Measurements from ENCODE around the gene CDK2AP2. TPM values are rescaled to one million over a fixed set of nuclear protein-coding genes. Genes with fewer than 3 reads are reported as not detected.
"Not testable (repeated sequence)": the region's sequence is repeated elsewhere in the genome, so short reads cannot be mapped to it uniquely, and the experiment has no call there.

The CDK2AP2 gene, protein sequence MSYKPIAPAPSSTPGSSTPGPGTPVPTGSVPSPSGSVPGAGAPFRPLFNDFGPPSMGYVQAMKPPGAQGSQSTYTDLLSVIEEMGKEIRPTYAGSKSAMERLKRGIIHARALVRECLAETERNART
- 10 to 100 TPM; 32.0 to 55.2 (median 38.1) TPM for total RNA-seq

- no CpG with 5 or more reads among the region's 57 CpGs for WGBS, 2 donors
- TF ChIP-seq POLR2A (IDR thresholded peaks at IDR 0.05) (peak in 3 of 4 donors; percentile 83 to 97 (median 95)), CTCF (IDR thresholded peaks at IDR 0.05) (peak in 2 of 6 experiments; percentile 9 to 23)
- peaks cover 32 to 57% (median 47%) of the 10 kb centered on the region in 3 donors for H3K4me1 ChIP-seq
Observed at GRCh38 chr11:67507864-67508485, at the start of gene CDK2AP2. Gene CDK2AP2, minus strand, starts transcription at chr11:67508162. Its CDS starts 80 bp downstream, at chr11:67508082.

GRCh38 chr11:67556244-67556643, 48.3 kb upstream of the CDK2AP2 start:
- Histone ChIP-seq H3K9me3 (peaks cover 0 to 5% (median 0%) of the 10 kb centered on the region in 3 donors), H3K4me1 (peaks cover 0 to 8% (median 0%) of the 10 kb centered on the region in 3 donors), H3K36me3 (no peaks in the 10 kb centered on the region), H3K27ac (no peak overlapping the region), H3K27me3 (peaks cover 0 to 14% (median 0%) of the 10 kb centered on the region in 4 donors), H3K4me3 (no peak overlapping the region)
- intact Hi-C loops (cut with DNase I) = no loop called here
- DNase-seq = no peak
- 55 to 72% methylated on average over 3 of the region's 3 CpGs for WGBS, 2 donors
- no peak for TF ChIP-seq CTCF (IDR thresholded peaks at IDR 0.05)
- no peak for TF ChIP-seq POLR2A (IDR thresholded peaks at IDR 0.05)

More at GRCh38 chr11:67507864-67508485, at the start of gene CDK2AP2:
- intact Hi-C loops (cut with DNase I) = no loop called here
- peaks cover 0 to 6% (median 0%) of the 10 kb centered on the region in 3 donors for H3K36me3 ChIP-seq
- H3K4me3 ChIP-seq = peak within 1 kb of the TSS; percentile 68 to 90 (median 76)
- H3K27me3 ChIP-seq = peaks cover 0 to 49% (median 0%) of the 10 kb centered on the region in 4 donors
- peak; percentile 95 for DNase-seq
- peak within 1 kb of the TSS; percentile 96 to 99 (median 98) for H3K27ac ChIP-seq
- H3K9me3 ChIP-seq = no peaks in the 10 kb centered on the region

GRCh38 chr11:67551697-67552096, 43.7 kb upstream of the CDK2AP2 start:
- DNase-seq; intact Hi-C loops (cut with DNase I); H3K36me3 ChIP-seq; H3K9me3 ChIP-seq; H3K4me1 ChIP-seq; H3K4me3 ChIP-seq; H3K27me3 ChIP-seq; H3K27ac ChIP-seq: not testable (repeated sequence)

GRCh38 chr11:67551127-67551526, 43.2 kb upstream of the CDK2AP2 start:
- intact Hi-C loops (cut with DNase I) = no loop called here
- no peaks in the 10 kb centered on the region for H3K27me3 ChIP-seq
- peaks cover 0 to 5% (median 0%) of the 10 kb centered on the region in 3 donors for H3K9me3 ChIP-seq
- TF ChIP-seq POLR2A (IDR thresholded peaks at IDR 0.05) (no peak), CTCF (IDR thresholded peaks at IDR 0.05) (no peak)
- no peak overlapping the region for H3K4me3 ChIP-seq
- H3K36me3 ChIP-seq = no peaks in the 10 kb centered on the region
- H3K4me1 ChIP-seq = no peaks in the 10 kb centered on the region
- no peak overlapping the region for H3K27ac ChIP-seq
- no peak for DNase-seq

GRCh38 chr11:67548555-67549110, 40.7 kb upstream of the CDK2AP2 start:
- no peaks in the 10 kb centered on the region for H3K36me3 ChIP-seq
- H3K4me3 ChIP-seq = no peak overlapping the region
- H3K4me1 ChIP-seq = peaks cover 0 to 7% (median 0%) of the 10 kb centered on the region in 3 donors
- intact Hi-C loops (cut with DNase I) = no loop called here
- H3K9me3 ChIP-seq = peaks cover 0 to 5% (median 0%) of the 10 kb centered on the region in 3 donors
- TF ChIP-seq POLR2A (IDR thresholded peaks at IDR 0.05) = no peak
- TF ChIP-seq CTCF (IDR thresholded peaks at IDR 0.05) = no peak
- 82 to 87% methylated on average over 9 of the region's 9 CpGs for WGBS, 2 donors
- DNase-seq = no peak
- H3K27ac ChIP-seq = no peak overlapping the region
- H3K27me3 ChIP-seq = no peaks in the 10 kb centered on the region

DNA sequence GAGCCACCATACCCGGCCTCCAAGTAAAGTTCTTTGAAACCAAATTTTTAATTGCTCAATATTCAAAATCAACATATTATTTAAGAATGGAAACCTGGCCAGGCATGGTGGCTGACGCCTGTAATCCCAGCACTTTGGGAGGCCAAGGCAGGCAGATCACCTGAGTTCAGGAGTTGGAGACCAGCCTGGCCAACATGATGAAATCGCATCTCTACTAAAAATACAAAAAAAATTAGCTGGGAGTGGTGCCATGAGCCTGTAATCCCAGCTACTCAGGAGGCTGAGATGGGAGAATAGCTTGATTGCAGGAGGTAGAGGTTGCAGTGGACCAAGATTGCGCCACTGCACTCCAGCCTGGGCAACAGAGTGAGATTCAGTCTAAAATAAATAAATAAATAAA, 40.1 kb upstream of the CDK2AP2 start:
- H3K9me3 ChIP-seq; intact Hi-C loops (cut with DNase I); H3K4me3 ChIP-seq; DNase-seq; H3K27ac ChIP-seq; H3K27me3 ChIP-seq; H3K36me3 ChIP-seq; H3K4me1 ChIP-seq: not testable (repeated sequence)
- WGBS, 2 donors = 60 to 89% methylated on average over 2 to 4 of the region's 4 CpGs

All from esophagus squamous epithelium (tissue), 5 donors.